ENCODE data around the gene RMC1.
"Not testable (repeated sequence)": the region's sequence is repeated elsewhere in the genome, so short reads cannot be mapped to it uniquely, and the experiment has no call there.

RMC1 gene

GRCh38 chr18:23504720-23505119, 1.4 kb downstream of the RMC1 start:
- no peak overlapping the region for H3K27ac ChIP-seq (ENCODE audit: insufficient read depth in 1 of 2, low read depth in 1 of 2, low read length in 2 of 2, poor library complexity in 1 of 2, severe bottlenecking in 2 of 2)
- CTCF ChIA-PET: interaction anchor here (0.6 to 5.0 kb wide), 10 partner anchors 8 to 246 kb away, joined by 3 to 23 read pairs (median 3); no protein-coding TSS in a partner anchor
- peak overlapping the region in 6 of 7 experiments; percentile 48 to 92 (median 80) for H3K4me3 ChIP-seq (ENCODE audit: control insufficient read depth in 1 of 7, extremely low read depth in 1 of 7, insufficient read depth in 4 of 7, low read depth in 2 of 7, low read length in 6 of 7)
- peaks cover 2 to 18% (median 17%) of the 10 kb centered on the region in 4 experiments for H3K36me3 ChIP-seq (ENCODE audit: control insufficient read depth in 4 of 4, insufficient read depth in 4 of 4, low read length in 3 of 4)
- H3K4me1 ChIP-seq (ENCODE audit: control extremely low read depth in 1 of 4, control insufficient read depth in 4 of 4, insufficient read depth in 4 of 4, low read length in 3 of 4): peaks cover 13 to 43% (median 35%) of the 10 kb centered on the region in 4 experiments
- POLR2A ChIA-PET: no interaction called here
- WGBS (ENCODE audit: insufficient coverage): 83% methylated on average over 2 of the region's 3 CpGs
- DNase-seq: no peak
- no peaks in the 10 kb centered on the region for H3K9me3 ChIP-seq (ENCODE audit: control extremely low read depth in 1 of 5, control insufficient read depth in 4 of 5, insufficient read depth in 2 of 5, low read depth in 1 of 5, low read length in 4 of 5)
- H3K27me3 ChIP-seq (replicated peaks in 2 of 5; ENCODE audit: control insufficient read depth in 4 of 5, insufficient read depth in 5 of 5, low read length in 4 of 5): no peaks in the 10 kb centered on the region

- CTCF ChIA-PET: interaction anchor here (5.0 kb wide), 1 partner anchor 10 kb away, joined by 23 read pairs; no protein-coding TSS in a partner anchor
- Histone ChIP-seq H3K4me3 (ENCODE audit: control insufficient read depth in 1 of 7, extremely low read depth in 1 of 7, insufficient read depth in 4 of 7, low read depth in 2 of 7, low read length in 6 of 7) (no peak overlapping the region), H3K9me3 (ENCODE audit: control extremely low read depth in 1 of 5, control insufficient read depth in 4 of 5, insufficient read depth in 2 of 5, low read depth in 1 of 5, low read length in 4 of 5) (no peaks in the 10 kb centered on the region), H3K36me3 (ENCODE audit: control insufficient read depth in 4 of 4, insufficient read depth in 4 of 4, low read length in 3 of 4) (peaks cover 6 to 32% (median 23%) of the 10 kb centered on the region in 4 experiments), H3K27me3 (replicated peaks in 2 of 5; ENCODE audit: control insufficient read depth in 4 of 5, insufficient read depth in 5 of 5, low read length in 4 of 5) (no peaks in the 10 kb centered on the region), H3K27ac (ENCODE audit: insufficient read depth in 1 of 2, low read depth in 1 of 2, low read length in 2 of 2, poor library complexity in 1 of 2, severe bottlenecking in 2 of 2) (no peak overlapping the region), H3K4me1 (ENCODE audit: control extremely low read depth in 1 of 4, control insufficient read depth in 4 of 4, insufficient read depth in 4 of 4, low read length in 3 of 4) (peaks cover 13 to 32% (median 26%) of the 10 kb centered on the region in 4 experiments)
- no peak for DNase-seq
- POLR2A ChIA-PET: no interaction called here
- WGBS (ENCODE audit: insufficient coverage): 90% methylated on average over 2 of the region's 6 CpGs
These were observed 3.1 kb downstream of the RMC1 start for GRCh38 chr18:23506393-23506792.

DNA sequence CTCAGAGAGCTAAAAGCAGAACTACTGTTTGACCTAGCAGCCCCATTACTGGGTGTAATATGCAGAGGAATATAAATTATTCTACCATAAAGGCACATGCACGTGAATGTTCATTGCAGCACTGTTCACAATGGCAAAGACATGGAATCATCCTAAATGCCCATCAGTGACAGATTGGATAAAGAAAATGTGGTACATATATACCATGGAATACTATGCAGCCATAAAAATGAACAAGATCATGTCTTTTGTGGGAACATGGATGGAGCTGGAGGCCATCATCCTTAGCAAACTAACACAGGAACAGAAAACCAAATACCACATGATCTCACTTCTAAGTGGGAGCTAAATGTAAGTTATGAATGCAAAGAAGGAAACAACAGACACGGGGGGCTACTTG, 7.6 kb downstream of the RMC1 start:
- WGBS (ENCODE audit: insufficient coverage): no CpG with 5 or more reads among the region's 2 CpGs
- H3K27me3 ChIP-seq (replicated peaks in 2 of 5; ENCODE audit: control insufficient read depth in 4 of 5, insufficient read depth in 5 of 5, low read length in 4 of 5); H3K9me3 ChIP-seq (ENCODE audit: control extremely low read depth in 1 of 5, control insufficient read depth in 4 of 5, insufficient read depth in 2 of 5, low read depth in 1 of 5, low read length in 4 of 5); H3K4me3 ChIP-seq (ENCODE audit: control insufficient read depth in 1 of 7, extremely low read depth in 1 of 7, insufficient read depth in 4 of 7, low read depth in 2 of 7, low read length in 6 of 7); H3K27ac ChIP-seq (ENCODE audit: insufficient read depth in 1 of 2, low read depth in 1 of 2, low read length in 2 of 2, poor library complexity in 1 of 2, severe bottlenecking in 2 of 2); H3K4me1 ChIP-seq (ENCODE audit: control extremely low read depth in 1 of 4, control insufficient read depth in 4 of 4, insufficient read depth in 4 of 4, low read length in 3 of 4); DNase-seq: not testable (repeated sequence)
- peaks cover 10 to 53% (median 34%) of the 10 kb centered on the region in 4 experiments for H3K36me3 ChIP-seq (ENCODE audit: control insufficient read depth in 4 of 4, insufficient read depth in 4 of 4, low read length in 3 of 4)
- ChIA-PET POLR2A (interaction anchor here (0.6 kb wide), 1 partner anchor 39 kb away, joined by 4 read pairs; no protein-coding TSS in a partner anchor), CTCF (interaction anchor here (0.5 to 1.5 kb wide), 4 partner anchors 8 to 71 kb away, joined by 3 to 4 read pairs (median 3); no protein-coding TSS in a partner anchor)

- not testable (repeated sequence) for H3K9me3 ChIP-seq (ENCODE audit: control extremely low read depth in 1 of 5, control insufficient read depth in 4 of 5, insufficient read depth in 2 of 5, low read depth in 1 of 5, low read length in 4 of 5); H3K4me3 ChIP-seq (ENCODE audit: control insufficient read depth in 1 of 7, extremely low read depth in 1 of 7, insufficient read depth in 4 of 7, low read depth in 2 of 7, low read length in 6 of 7); DNase-seq; H3K27me3 ChIP-seq (replicated peaks in 2 of 5; ENCODE audit: control insufficient read depth in 4 of 5, insufficient read depth in 5 of 5, low read length in 4 of 5); H3K27ac ChIP-seq (ENCODE audit: insufficient read depth in 1 of 2, low read depth in 1 of 2, low read length in 2 of 2, poor library complexity in 1 of 2, severe bottlenecking in 2 of 2); H3K4me1 ChIP-seq (ENCODE audit: control extremely low read depth in 1 of 4, control insufficient read depth in 4 of 4, insufficient read depth in 4 of 4, low read length in 3 of 4)
- ChIA-PET CTCF (interaction anchor here (0.6 to 1.4 kb wide), 5 partner anchors 20 to 315 kb away, joined by 3 to 5 read pairs (median 4); no protein-coding TSS in a partner anchor), POLR2A (interaction anchor here (0.6 kb wide), 1 partner anchor 90 kb away, joined by 3 read pairs; no protein-coding TSS in a partner anchor)
- peaks cover 10 to 61% (median 34%) of the 10 kb centered on the region in 4 experiments for H3K36me3 ChIP-seq (ENCODE audit: control insufficient read depth in 4 of 4, insufficient read depth in 4 of 4, low read length in 3 of 4)
- 89% methylated on average over 3 of the region's 7 CpGs for WGBS (ENCODE audit: insufficient coverage)
These were observed 8.9 kb downstream of the RMC1 start for GRCh38 chr18:23512216-23512615.

DNA sequence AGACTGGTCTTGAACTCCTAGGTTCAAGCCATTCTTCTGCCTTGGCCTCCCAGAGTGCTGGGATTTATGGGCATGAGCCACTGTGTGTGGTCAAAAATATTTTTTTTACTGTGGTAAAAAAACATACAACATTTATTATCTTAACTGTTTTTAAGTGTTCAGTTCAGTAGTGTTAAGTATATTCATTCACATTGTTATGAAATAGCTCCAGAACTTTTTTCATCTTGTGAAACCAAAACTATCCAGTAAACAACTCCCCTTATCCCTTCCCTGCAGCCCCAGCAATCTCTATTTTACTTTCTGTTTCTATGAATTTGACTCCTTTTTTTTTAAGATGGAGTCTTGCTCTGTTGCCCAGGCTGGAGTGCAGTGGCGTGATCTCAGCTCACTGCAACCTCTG, 9.3 kb downstream of the RMC1 start:
- Histone ChIP-seq H3K4me1 (ENCODE audit: control extremely low read depth in 1 of 4, control insufficient read depth in 4 of 4, insufficient read depth in 4 of 4, low read length in 3 of 4) (no peaks in the 10 kb centered on the region), H3K27ac (ENCODE audit: insufficient read depth in 1 of 2, low read depth in 1 of 2, low read length in 2 of 2, poor library complexity in 1 of 2, severe bottlenecking in 2 of 2) (no peak overlapping the region), H3K4me3 (ENCODE audit: control insufficient read depth in 1 of 7, extremely low read depth in 1 of 7, insufficient read depth in 4 of 7, low read depth in 2 of 7, low read length in 6 of 7) (no peak overlapping the region), H3K9me3 (ENCODE audit: control extremely low read depth in 1 of 5, control insufficient read depth in 4 of 5, insufficient read depth in 2 of 5, low read depth in 1 of 5, low read length in 4 of 5) (no peaks in the 10 kb centered on the region), H3K36me3 (ENCODE audit: control insufficient read depth in 4 of 4, insufficient read depth in 4 of 4, low read length in 3 of 4) (peaks cover 7 to 62% (median 31%) of the 10 kb centered on the region in 4 experiments), H3K27me3 (replicated peaks in 2 of 5; ENCODE audit: control insufficient read depth in 4 of 5, insufficient read depth in 5 of 5, low read length in 4 of 5) (no peaks in the 10 kb centered on the region)
- CTCF ChIA-PET: interaction anchor here (0.9 to 1.4 kb wide), 5 partner anchors 8 to 191 kb away, joined by 3 to 5 read pairs (median 4); no protein-coding TSS in a partner anchor
- WGBS (ENCODE audit: insufficient coverage): 100% methylated on average over 1 of the region's 1 CpG
- peak in 2 of 3 donors; percentile 24 to 28 for DNase-seq
- POLR2A ChIA-PET: interaction anchor here (0.6 kb wide), 1 partner anchor 91 kb away, joined by 3 read pairs; no protein-coding TSS in a partner anchor

DNA sequence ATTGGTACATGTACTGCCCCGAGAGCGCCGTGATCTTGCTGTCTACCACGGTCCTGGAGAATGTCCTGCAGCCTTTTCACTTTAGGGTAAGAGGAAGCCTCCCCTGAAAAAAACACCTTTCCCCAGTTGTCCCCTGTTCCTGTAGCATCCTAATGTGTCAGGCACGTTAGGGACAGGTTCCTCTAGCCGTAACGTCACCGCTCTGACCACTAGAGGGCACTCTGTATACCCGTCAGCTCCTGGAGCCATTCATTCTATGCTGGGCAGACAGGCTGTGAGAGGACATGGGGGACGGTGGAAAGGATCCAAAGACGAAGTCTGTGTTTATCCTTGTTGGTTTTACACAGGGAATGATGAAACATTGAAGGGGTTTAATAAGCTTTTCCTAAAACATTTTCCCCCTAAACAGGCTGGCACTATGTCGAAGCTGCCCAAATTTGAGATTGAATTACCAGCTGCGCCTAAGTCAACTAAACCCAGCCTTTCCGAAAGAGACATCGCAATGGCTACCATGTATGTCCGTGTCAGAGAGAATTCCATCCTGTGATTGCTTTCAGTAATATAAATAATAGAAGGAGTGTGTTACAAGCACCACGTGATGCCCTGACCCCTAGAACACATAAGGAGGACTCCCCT, 12.7 kb downstream of the RMC1 start:
- Histone ChIP-seq H3K36me3 (ENCODE audit: control insufficient read depth in 4 of 4, insufficient read depth in 4 of 4, low read length in 3 of 4) (peaks cover 8 to 70% (median 36%) of the 10 kb centered on the region in 4 experiments), H3K27me3 (replicated peaks in 2 of 5; ENCODE audit: control insufficient read depth in 4 of 5, insufficient read depth in 5 of 5, low read length in 4 of 5) (no peaks in the 10 kb centered on the region), H3K9me3 (ENCODE audit: control extremely low read depth in 1 of 5, control insufficient read depth in 4 of 5, insufficient read depth in 2 of 5, low read depth in 1 of 5, low read length in 4 of 5) (no peaks in the 10 kb centered on the region), H3K27ac (ENCODE audit: insufficient read depth in 1 of 2, low read depth in 1 of 2, low read length in 2 of 2, poor library complexity in 1 of 2, severe bottlenecking in 2 of 2) (no peak overlapping the region), H3K4me1 (ENCODE audit: control extremely low read depth in 1 of 4, control insufficient read depth in 4 of 4, insufficient read depth in 4 of 4, low read length in 3 of 4) (no peaks in the 10 kb centered on the region), H3K4me3 (ENCODE audit: control insufficient read depth in 1 of 7, extremely low read depth in 1 of 7, insufficient read depth in 4 of 7, low read depth in 2 of 7, low read length in 6 of 7) (no peak overlapping the region)
- WGBS (ENCODE audit: insufficient coverage): 20% methylated on average over 1 of the region's 17 CpGs
- POLR2A ChIA-PET: interaction anchor here (0.5 kb wide), 1 partner anchor 69 kb away, joined by 3 read pairs; no protein-coding TSS in a partner anchor
- peak; percentile 71 to 83 (median 76) for DNase-seq
- CTCF ChIA-PET: interaction anchor here (0.6 to 4.5 kb wide), 27 partner anchors 8 to 403 kb away, joined by 3 to 23 read pairs (median 4); partner anchors contain the start of gene RMC1

- H3K9me3 ChIP-seq (ENCODE audit: control extremely low read depth in 1 of 5, control insufficient read depth in 4 of 5, insufficient read depth in 2 of 5, low read depth in 1 of 5, low read length in 4 of 5): no peaks in the 10 kb centered on the region
- POLR2A ChIA-PET: no interaction called here
- DNase-seq: peak in 2 of 3 donors; percentile 47 to 55
- H3K4me1 ChIP-seq (ENCODE audit: control extremely low read depth in 1 of 4, control insufficient read depth in 4 of 4, insufficient read depth in 4 of 4, low read length in 3 of 4): no peaks in the 10 kb centered on the region
- H3K4me3 ChIP-seq (ENCODE audit: control insufficient read depth in 1 of 7, extremely low read depth in 1 of 7, insufficient read depth in 4 of 7, low read depth in 2 of 7, low read length in 6 of 7): no peak overlapping the region
- no peaks in the 10 kb centered on the region for H3K27me3 ChIP-seq (replicated peaks in 2 of 5; ENCODE audit: control insufficient read depth in 4 of 5, insufficient read depth in 5 of 5, low read length in 4 of 5)
- WGBS (ENCODE audit: insufficient coverage): 86% methylated on average over 2 of the region's 4 CpGs
- peaks cover 18 to 87% (median 53%) of the 10 kb centered on the region in 4 experiments for H3K36me3 ChIP-seq (ENCODE audit: control insufficient read depth in 4 of 4, insufficient read depth in 4 of 4, low read length in 3 of 4)
- CTCF ChIA-PET: interaction anchor here (0.8 kb wide), 2 partner anchors 12 to 292 kb away, joined by 3 read pairs; no protein-coding TSS in a partner anchor
- H3K27ac ChIP-seq (ENCODE audit: insufficient read depth in 1 of 2, low read depth in 1 of 2, low read length in 2 of 2, poor library complexity in 1 of 2, severe bottlenecking in 2 of 2): no peak overlapping the region
These were observed 16.4 kb downstream of the RMC1 start for GRCh38 chr18:23519734-23520133.
